HG02870 (cell line): ENCODE results near the gene LYPD1.

Experiments used
- ATAC-seq: cut with Tn5 transposase; IDR thresholded peaks from one replicate; pipeline ENCODE4 v1.9.1; 2021; ENCODE audit warnings: mild to moderate bottlenecking, moderate library complexity; ENCODE audit not compliant: unreplicated experiment

Gene LYPD1

DNA sequence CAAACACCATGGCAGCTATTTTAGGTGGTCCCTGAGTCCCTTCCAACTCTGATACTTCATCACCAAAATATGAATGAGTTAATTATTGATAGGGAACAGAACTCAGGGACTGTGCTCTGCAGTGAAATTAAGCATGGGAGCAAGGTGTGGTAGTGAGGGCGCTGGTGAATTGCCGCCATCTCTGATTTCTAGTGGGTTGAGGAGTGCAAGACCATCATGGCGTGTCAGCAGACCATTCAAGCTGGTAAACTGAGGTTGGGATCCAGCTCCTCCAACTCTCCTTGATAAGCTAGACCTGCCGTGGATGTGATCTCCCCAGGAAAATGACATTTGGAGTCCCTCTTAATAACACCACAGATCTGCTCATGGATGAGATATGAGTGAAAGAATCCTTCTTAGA lies 70.4 kb downstream of the LYPD1 start:
- ATAC-seq, result no peak

DNA sequence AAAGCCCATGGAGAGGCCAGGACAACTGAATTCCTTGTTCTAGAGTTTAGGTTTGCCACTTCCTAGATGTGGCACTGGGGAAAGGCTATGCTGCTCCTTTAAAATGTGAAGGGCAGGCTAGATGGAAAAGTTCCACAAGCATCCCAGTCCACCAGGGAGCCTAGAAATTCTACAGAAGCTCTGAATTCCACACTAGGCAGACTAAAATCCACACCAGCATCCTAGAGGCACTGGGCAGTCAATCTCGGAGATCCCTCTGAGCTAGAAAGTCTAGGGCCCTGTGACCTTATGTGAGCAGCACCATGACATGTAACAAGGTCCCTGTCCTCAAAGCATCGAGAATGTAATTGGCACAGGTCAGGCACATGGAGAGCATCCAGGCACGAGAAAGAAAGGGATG lies 71.5 kb downstream of the LYPD1 start:
- ATAC-seq, result no peak

DNA sequence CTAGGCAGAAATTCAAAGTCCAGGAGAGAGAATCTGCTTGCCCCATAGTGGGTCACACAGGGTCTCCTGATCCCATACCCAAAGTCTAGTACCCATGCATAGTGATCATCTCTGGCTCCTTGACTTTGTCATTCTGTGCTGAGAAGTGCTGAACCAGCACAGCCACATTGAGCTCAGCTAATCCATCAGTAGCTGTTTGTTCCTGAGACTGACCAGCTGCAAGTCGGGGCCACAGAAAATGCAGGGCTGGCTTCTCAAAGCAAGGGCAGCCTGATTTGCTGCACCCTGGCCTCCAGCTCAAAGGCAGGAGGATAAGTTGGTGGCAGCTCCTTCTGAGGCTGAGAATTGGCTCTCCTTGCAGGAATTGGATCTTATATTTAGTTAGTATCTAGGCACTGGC lies 72.2 kb downstream of the LYPD1 start:
- no peak for ATAC-seq

DNA sequence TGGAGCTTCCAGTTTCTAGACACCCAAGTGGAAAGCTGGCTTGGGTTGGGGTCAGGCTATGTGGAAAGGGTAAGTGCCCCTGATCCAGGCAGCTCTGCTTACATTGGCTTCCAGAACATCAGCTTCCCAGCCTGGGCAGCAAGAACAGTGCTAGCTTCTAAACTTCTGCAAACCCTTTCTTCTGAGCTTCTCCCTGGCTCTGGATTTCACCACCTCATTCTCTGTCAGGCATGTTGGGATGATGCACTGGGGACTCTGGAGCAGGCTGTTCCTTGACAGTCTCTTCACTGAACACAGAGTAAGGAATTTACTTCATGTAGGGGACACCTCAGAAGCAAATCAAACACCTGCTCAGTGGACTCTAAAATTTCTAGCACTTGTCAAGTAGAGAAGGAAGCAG lies 72.8 kb downstream of the LYPD1 start:
- ATAC-seq, result no peak

DNA sequence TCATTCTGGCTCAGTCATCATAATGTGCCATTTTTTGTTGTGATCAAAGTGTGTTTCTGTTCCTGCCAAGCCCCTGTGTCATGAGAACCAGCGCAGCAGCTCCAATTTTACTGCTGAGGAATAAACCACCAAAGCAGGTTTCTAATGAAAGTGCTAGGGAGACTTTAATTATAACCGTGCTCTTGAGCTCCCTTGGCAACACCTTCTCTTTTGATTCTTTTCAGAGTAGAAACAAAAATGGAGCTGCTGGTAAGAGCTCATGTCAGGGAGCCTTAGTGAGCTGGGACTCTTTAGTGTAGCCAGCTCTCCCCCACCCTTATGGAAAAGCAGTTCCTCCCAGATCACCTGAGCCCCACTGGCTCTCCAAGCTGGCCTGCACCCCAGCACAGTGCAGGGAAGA lies 74.3 kb downstream of the LYPD1 start:
- ATAC-seq, result no peak

DNA sequence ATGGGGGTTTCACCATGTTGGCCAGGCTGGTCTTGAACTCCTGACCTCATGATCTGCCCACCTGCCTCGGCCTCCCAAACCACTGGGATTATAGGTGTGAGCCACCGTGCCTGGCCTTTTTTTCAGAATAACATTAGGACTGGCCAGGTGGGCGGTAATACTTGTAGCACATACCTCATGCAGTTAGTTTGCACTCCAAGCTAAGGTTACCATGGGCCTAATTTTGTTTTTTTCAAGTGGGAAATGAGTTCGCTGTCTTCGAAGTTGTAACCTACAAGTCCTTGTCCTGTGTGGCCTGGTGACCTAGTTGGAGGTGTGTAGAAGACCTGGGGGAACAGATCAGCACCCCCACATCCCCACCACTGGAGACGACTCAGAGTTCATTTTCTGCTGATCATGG lies 74.8 kb downstream of the LYPD1 start:
- ATAC-seq, result no peak
